ENCODE measurements around the gene MTG2.

The MTG2 gene

GRCh38 chr20:62226707-62227590, 44.1 kb downstream of the MTG2 start:
- H3K4me3 ChIP-seq (ENCODE audit: low read length), result no peak overlapping the region
- TF ChIP-seq CTCF (conservative IDR thresholded peaks at IDR 0.05; ENCODE audit: low read depth, low read length), result no peak
- no peak for DNase-seq (ENCODE audit: low read depth)

GRCh38 chr20:62227591-62227976, 44.8 kb downstream of the MTG2 start:
- no peak overlapping the region for H3K4me3 ChIP-seq (ENCODE audit: low read length)
- TF ChIP-seq CTCF (conservative IDR thresholded peaks at IDR 0.05; ENCODE audit: low read depth, low read length), result no peak
- DNase-seq (ENCODE audit: low read depth), result no peak

GRCh38 chr20:62227977-62228958, 45.4 kb downstream of the MTG2 start:
- no peak for TF ChIP-seq CTCF (conservative IDR thresholded peaks at IDR 0.05; ENCODE audit: low read depth, low read length)
- no peak overlapping the region for H3K4me3 ChIP-seq (ENCODE audit: low read length)
- no peak for DNase-seq (ENCODE audit: low read depth)

GRCh38 chr20:62228982-62229545, 46.2 kb downstream of the MTG2 start:
- no peak for DNase-seq (ENCODE audit: low read depth)
- TF ChIP-seq CTCF (conservative IDR thresholded peaks at IDR 0.05; ENCODE audit: low read depth, low read length), result no peak

GRCh38 chr20:62229667-62230066, 46.8 kb downstream of the MTG2 start:
- TF ChIP-seq CTCF (conservative IDR thresholded peaks at IDR 0.05; ENCODE audit: low read depth, low read length), result no peak
- H3K4me3 ChIP-seq (ENCODE audit: low read length), result no peak overlapping the region
- DNase-seq (ENCODE audit: low read depth), result no peak

More at GRCh38 chr20:62228982-62229545, 46.2 kb downstream of the MTG2 start:
- H3K4me3 ChIP-seq (ENCODE audit: low read length), result no peak overlapping the region

GRCh38 chr20:62230276-62230675, 47.4 kb downstream of the MTG2 start:
- no peak for TF ChIP-seq CTCF (conservative IDR thresholded peaks at IDR 0.05; ENCODE audit: low read depth, low read length)
- no peak overlapping the region for H3K4me3 ChIP-seq (ENCODE audit: low read length)
- DNase-seq (ENCODE audit: low read depth), result no peak

Data from retinal pigment epithelial cell (primary cell).